ENCODE data around the gene CDKN1A. TPM values are rescaled to one million over a fixed set of nuclear protein-coding genes. Genes with fewer than 3 reads are reported as not detected.

Gene CDKN1A
- total and polyA plus RNA-seq, 9 of the 15 experiments (the other 6 are each of a cell fraction or from before 2014, with no cell fraction given), result 0.25 to 8.1 (median 5.1) TPM

- TF ChIP-seq PRDM10 (IDR thresholded peaks at IDR 0.05; ENCODE audit: partially characterized antibody) (no peak), ARID1B (IDR thresholded peaks at IDR 0.05) (no peak; the same call in 1 of the 2 replicates), TCF15 (CRISPR knock-in tag; IDR thresholded peaks at IDR 0.05) (no peak), ZNF512 (tag; IDR thresholded peaks at IDR 0.05) (no peak), THAP7 (CRISPR knock-in tag; IDR thresholded peaks at IDR 0.05) (no peak), TARDBP (IDR thresholded peaks at IDR 0.05) (no peak), NFYB (IDR thresholded peaks at IDR 0.05; ENCODE audit: extremely low read depth, insufficient read length) (no peak), E2F5 (CRISPR knock-in tag; IDR thresholded peaks at IDR 0.05) (no peak), MIER1 (IDR thresholded peaks at IDR 0.05; ENCODE audit: low read depth) (no peak), RAD21 (CRISPR knock-in tag; conservative IDR thresholded peaks at IDR 0.05 in 1 of 2, IDR thresholded peaks at IDR 0.05 in 1 of 2) (peak; percentile 89 to 97), KDM4B (IDR thresholded peaks at IDR 0.05; ENCODE audit: borderline replicate concordance in 2 of 2, low read depth in 1 of 2) (no peak), TCF7 (IDR thresholded peaks at IDR 0.05; ENCODE audit: borderline replicate concordance) (no peak), FOXP4 (CRISPR knock-in tag; IDR thresholded peaks at IDR 0.05; ENCODE audit: borderline replicate concordance) (no peak), ZBTB8A (IDR thresholded peaks at IDR 0.05; ENCODE audit: partially characterized antibody) (no peak), ARID2 (IDR thresholded peaks at IDR 0.05) (0 out of 2 replicates have a peak, but pooled peaks have one; percentile 25)
These were observed 46.2 kb downstream of the CDKN1A start (continued) for GRCh38 chr6:36724514-36725390.

Measured in K562 (cell line).